ENCODE measurements around the gene CCDC92B. TPM values are rescaled to one million over a fixed set of nuclear protein-coding genes. Genes with fewer than 3 reads are reported as not detected.

CCDC92B gene
- total and polyA plus RNA-seq, 9 of the 15 experiments (the other 6 are each of a cell fraction or from before 2014, with no cell fraction given): not detected

- H4K20me1 ChIP-seq (replicated peaks; ENCODE audit: control insufficient read depth, insufficient read depth, low read length): peaks cover 13% of the 10 kb centered on the region; the same call in 1 of the 2 replicates
- H3K4me1 ChIP-seq (replicated peaks in 1 of 2; ENCODE audit: control insufficient read depth in 2 of 2, insufficient read depth in 2 of 2, low read length in 2 of 2): peaks cover 0 to 22% of the 10 kb centered on the region in 2 experiments; a peak in 2 of 5 replicates
- peaks cover 42% of the 10 kb centered on the region for H3K79me2 ChIP-seq (ENCODE audit: control insufficient read depth, insufficient read depth, low read length)
- WGBS (ENCODE audit: insufficient coverage, low coverage, missing lambda C conversion rate): 90% methylated on average over 7 of the region's 16 CpGs
- CTCF ChIA-PET (ENCODE audit: low intra/inter-chr PET ratio): no interaction called here
- peaks cover 89% of the 10 kb centered on the region; the same call in 1 of the 3 replicates for H3K36me3 ChIP-seq (ENCODE audit: control insufficient read depth, insufficient read depth, low read length)
- peaks cover 5% of the 10 kb centered on the region for H3K9me1 ChIP-seq (ENCODE audit: control insufficient read depth, insufficient read depth, low read length)
- H2AFZ ChIP-seq (ENCODE audit: low read depth, low read length): no peak overlapping the region
- no TSS peak for BruUV-seq (replicated peaks)
- no peak overlapping the region for H3K27ac ChIP-seq (ENCODE audit: extremely low read depth, low read depth, low read length)
- H3K4me3 ChIP-seq: no peak overlapping the region
- POLR2A ChIA-PET: interaction anchor here (0.7 kb wide), 1 partner anchor 311 kb away, joined by 3 read pairs; no protein-coding TSS in a partner anchor
- ATAC-seq: no peak
- intact Hi-C loops (cut with micrococcal nuclease): no loop called here
- no peaks in the 10 kb centered on the region for H3K9me3 ChIP-seq (replicated peaks; ENCODE audit: control insufficient read depth, insufficient read depth, low read depth, low read length)
- no peak overlapping the region for H3K9ac ChIP-seq (ENCODE audit: insufficient read depth in 1 of 2, low read depth in 2 of 2, low read length in 2 of 2)
- no peak for DNase-seq (ENCODE audit: extremely low read depth in 1 of 4, low spot score in 3 of 4)
- in situ Hi-C loops (cut with MboI): no loop called here
- H3K4me2 ChIP-seq (ENCODE audit: insufficient read depth, low read length): no peak overlapping the region
- H3K27me3 ChIP-seq (ENCODE audit: control insufficient read depth in 2 of 2, insufficient read depth in 2 of 2, low read length in 2 of 2): no peaks in the 10 kb centered on the region
- no peak for FAIRE-seq
- TF ChIP-seq MCM7 (IDR thresholded peaks at IDR 0.05) (no peak), SPI1 (IDR thresholded peaks at IDR 0.05; ENCODE audit: borderline replicate concordance, low read depth, low read length) (no peak), ZNF551 (CRISPR knock-in tag; IDR thresholded peaks at IDR 0.05) (no peak), ZNF77 (CRISPR knock-in tag; IDR thresholded peaks at IDR 0.05) (no peak), TCF15 (CRISPR knock-in tag; IDR thresholded peaks at IDR 0.05) (no peak), CHD1 (IDR thresholded peaks at IDR 0.05; ENCODE audit: low read length) (no peak), CREM (IDR thresholded peaks at IDR 0.05; ENCODE audit: low read depth) (no peak), HCFC1 (IDR thresholded peaks at IDR 0.05; ENCODE audit: low read depth, low read length) (no peak), ZNF639 (CRISPR knock-in tag; conservative IDR thresholded peaks at IDR 0.05 in 1 of 2, IDR thresholded peaks at IDR 0.05 in 1 of 2) (no peak), FOXP4 (CRISPR knock-in tag; IDR thresholded peaks at IDR 0.05; ENCODE audit: borderline replicate concordance) (no peak), ZNF347 (CRISPR knock-in tag; IDR thresholded peaks at IDR 0.05; ENCODE audit: low read depth) (no peak), ZNF778 (CRISPR knock-in tag; IDR thresholded peaks at IDR 0.05) (no peak), DNMT1 (IDR thresholded peaks at IDR 0.05) (no peak), HMG20B (CRISPR knock-in tag; IDR thresholded peaks at IDR 0.05) (no peak), LCOR (CRISPR knock-in tag; IDR thresholded peaks at IDR 0.05) (no peak), NFE2L1 (tag; IDR thresholded peaks at IDR 0.05; ENCODE audit: borderline replicate concordance, low read depth) (no peak), KLF13 (tag; IDR thresholded peaks at IDR 0.05; ENCODE audit: borderline replicate concordance, low read depth) (no peak), DDX20 (tag; IDR thresholded peaks at IDR 0.05; ENCODE audit: low read depth) (no peak), GABPA (tag; conservative IDR thresholded peaks at IDR 0.05; ENCODE audit: low read depth) (no peak)
These were observed 45.8 kb downstream of the CCDC92B start for GRCh38 chr17:2703606-2704005.
